ENCODE measurements around the gene PRRX2.
"Not testable (repeated sequence)": the region's sequence is repeated elsewhere in the genome, so short reads cannot be mapped to it uniquely, and the experiment has no call there.

The PRRX2 gene

DNA sequence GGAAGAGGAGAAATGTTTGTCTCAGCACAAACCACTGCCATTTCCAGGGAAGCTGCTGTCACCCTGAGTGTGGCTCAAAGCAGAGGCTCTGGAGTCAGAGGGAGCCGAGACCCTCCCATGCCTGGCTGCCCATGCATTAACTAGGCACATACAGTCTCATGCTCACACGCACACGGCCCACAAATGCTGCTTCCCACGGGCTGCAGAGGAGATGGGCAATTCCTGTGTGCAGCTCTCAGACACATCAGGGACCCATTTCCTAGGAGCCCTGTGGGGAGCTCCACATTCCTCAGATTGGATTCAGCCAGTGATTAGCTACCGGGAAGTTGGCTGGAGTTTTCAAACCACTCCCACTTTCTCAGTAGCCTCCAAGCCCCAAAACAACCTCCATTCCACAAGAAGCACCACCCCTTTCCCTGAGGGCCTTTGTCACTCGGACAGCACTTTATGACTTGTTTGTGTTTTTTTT, 96.5 kb downstream of the PRRX2 start:
- DNase-seq = no peak

DNA sequence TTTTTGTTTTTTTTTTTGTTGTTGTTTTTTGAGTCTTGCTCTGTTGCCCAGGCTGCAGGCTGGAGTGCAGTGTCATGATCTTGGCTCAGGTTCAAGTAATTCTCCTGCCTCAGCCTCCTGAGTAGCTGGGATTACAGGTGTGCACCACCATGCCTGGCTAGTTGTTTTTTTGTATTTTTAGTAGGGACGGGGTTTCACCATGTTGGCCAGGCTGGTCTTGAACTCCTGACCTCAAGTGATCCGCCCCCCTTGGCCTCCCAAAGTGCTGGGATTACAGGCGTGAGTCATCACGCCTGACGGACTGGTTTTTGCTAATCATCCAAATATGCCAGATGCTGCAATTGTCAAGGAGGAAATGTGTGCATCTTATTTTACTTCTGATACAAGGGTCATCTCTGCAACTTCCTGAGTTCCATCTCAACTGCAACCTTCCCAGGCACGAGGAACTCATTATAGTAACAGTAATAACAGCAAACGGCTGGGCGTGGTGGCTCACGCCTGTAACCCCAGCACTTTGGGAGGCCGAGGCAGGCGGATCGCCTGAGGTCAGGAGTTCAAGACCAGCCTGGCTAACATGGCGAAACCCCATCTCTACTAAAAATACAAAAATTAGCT, 97.0 kb downstream of the PRRX2 start:
- DNase-seq = not testable (repeated sequence)

DNA sequence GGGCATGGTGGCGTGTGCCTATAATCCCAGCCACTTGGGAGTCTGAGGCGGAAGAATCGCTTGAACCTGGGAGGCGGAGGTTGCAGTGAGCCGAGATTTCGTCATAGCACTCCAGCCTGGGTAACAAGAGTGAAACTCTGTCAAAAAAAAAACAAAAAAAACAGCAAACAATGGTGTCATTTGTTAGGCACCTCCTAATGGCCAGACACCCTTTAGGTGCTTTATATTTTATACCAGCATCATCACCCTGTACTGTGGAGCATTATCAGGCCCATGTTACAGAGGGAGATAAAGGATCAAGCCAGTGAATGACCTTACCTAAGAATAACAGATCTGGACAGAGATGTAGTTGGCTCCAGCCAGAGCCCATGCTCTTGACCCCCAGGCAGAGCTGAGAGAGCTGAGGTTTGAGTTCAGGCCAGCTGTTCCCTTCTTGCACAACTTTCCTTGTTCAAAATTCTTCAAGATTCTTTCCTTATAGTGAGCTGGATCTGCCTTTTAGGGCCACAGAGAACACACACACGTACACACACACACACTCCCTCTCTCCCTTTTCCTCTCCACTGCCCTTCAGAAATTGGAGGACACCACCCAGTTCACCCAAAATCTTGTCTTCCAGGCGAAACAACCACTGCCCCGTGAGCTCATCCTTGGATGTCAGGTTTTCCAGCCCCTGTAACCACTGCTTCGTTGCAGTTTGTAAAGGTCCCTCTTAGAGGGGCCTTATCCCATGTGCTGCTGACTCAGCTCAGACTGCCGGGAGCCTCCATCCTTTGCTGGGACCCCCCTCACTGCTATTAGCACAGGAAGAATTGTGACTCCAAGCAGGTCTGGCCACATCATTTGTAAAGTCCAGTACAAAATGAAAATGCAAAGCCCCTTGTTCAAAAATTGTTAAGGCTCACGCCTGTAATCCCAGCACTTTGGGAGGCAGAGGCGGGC, 97.8 kb downstream of the PRRX2 start:
- no peak for DNase-seq

DNA sequence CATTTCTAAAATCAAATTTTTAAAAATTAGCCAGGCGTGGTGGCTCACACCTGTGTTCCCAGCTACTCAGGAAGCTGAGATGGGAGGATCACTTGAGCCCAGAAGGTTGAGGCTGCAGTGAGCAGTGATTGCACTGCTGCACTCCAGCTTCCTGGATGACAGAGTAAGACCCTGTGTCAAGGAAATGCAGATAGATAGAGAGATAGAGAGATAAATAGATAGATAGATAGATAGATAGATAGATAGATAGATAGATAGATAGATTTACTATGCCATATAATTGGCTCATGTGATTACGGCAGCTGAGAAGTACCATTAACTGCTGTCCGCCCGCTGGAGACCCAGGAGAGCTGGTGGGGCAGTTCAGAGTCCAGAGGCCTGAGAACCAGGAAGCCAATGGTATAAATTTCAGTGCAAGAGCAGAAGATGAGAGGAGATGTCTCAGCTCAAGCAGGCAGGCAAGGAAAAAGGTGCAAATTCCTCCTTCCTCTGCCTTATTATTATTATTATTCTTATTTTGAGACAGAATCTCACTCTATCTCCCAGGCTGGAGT, 100.4 kb downstream of the PRRX2 start:
- DNase-seq = no peak

DNA sequence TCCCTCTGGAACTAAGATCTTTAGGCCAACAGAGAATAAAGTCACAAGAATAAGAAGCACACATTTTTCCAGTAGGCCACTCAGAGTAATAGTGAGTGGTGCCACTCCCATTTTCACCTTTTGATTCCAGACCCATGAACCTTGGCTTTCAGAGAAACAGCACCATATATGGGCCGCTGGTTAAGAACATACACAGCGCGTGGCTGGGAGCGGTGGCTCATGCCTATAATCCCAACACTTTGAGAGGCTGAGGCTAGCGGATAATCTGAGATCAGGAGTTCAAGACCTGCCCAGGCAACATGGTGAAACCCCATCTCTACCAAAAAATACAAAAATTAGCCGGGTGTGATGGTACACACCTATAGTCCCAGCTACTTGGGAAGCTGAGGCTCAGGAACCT, 103.0 kb downstream of the PRRX2 start:
- no peak for DNase-seq

DNA sequence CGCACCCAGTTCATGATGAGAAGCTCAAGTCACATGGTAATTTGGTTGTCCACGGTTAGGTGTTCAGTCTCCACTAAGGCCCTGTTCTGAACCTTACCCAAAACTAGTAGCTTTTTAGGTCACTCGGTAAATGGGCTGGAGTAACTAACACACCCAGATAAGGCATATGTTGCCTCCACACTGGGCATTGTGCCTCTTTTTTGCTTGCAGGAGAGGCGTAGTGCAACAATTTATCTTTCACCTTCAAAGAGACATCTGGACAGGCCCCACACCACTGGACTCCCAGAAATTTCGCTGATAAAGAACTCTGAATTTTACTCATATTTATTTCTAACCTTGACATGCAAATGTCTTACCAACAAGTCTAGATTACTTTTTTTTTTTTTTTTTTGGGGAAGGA, 104.2 kb downstream of the PRRX2 start:
- no peak for DNase-seq

DNA sequence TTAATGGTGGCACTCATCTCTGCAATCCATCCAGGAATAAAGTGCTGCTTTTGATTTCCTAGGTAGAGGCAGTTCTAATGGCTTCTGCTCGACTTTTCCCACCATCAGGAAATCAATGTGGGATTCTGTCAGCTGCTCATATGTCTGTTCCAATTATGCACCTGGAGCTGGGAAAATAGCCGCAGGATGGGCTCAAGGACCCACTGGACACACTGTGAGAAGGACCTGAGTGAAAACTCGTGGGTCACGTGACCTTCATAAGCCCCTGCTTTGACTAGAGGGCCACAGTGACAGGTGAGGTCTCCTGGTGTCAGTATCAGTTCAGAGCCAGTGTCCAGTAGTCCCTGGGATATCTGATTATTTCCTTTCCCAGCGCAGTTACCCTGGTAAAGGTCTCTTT, 105.3 kb downstream of the PRRX2 start:
- no peak for DNase-seq
